Fibroblast of villous mesenchyme (primary cell): Measurements from ENCODE around the gene CD320. TPM values are rescaled to one million over a fixed set of nuclear protein-coding genes. Genes with fewer than 3 reads are reported as not detected.
"Not testable (repeated sequence)": the region's sequence is repeated elsewhere in the genome, so short reads cannot be mapped to it uniquely, and the experiment has no call there.

ENCODE experiments used
- DNase-seq: peaks from one replicate; pipeline ENCODE4 v3.0.0-alpha.2; 2010; ENCODE audit warnings: low read depth
- H3K4me3 ChIP-seq: 2 replicates; pipeline ENCODE4 v1.5.1; 2011; ENCODE audit warnings: low read depth, mild to moderate bottlenecking, low read length
- total RNA-seq: library from RNA; depleted of rRNA; stranded (reverse); fragments of >200 nt; gene quantifications from 2 replicates; pipeline ENCODE4 v1.2.3, GENCODE V29; 2012
- TF ChIP-seq, protein P1 (sequence below): IDR thresholded peaks from 2 replicates; pipeline ENCODE4 v1.5.1; 2012; ENCODE audit warnings: low read depth, mild to moderate bottlenecking, low read length; ENCODE audit not compliant: insufficient read depth

Gene CD320
- total RNA-seq, 1 donor: 18.1 TPM

GRCh38 chr19:8304841-8305621 is 3.1 kb downstream of the CD320 start:
- DNase-seq: no peak
- TF ChIP-seq, protein P1, sequence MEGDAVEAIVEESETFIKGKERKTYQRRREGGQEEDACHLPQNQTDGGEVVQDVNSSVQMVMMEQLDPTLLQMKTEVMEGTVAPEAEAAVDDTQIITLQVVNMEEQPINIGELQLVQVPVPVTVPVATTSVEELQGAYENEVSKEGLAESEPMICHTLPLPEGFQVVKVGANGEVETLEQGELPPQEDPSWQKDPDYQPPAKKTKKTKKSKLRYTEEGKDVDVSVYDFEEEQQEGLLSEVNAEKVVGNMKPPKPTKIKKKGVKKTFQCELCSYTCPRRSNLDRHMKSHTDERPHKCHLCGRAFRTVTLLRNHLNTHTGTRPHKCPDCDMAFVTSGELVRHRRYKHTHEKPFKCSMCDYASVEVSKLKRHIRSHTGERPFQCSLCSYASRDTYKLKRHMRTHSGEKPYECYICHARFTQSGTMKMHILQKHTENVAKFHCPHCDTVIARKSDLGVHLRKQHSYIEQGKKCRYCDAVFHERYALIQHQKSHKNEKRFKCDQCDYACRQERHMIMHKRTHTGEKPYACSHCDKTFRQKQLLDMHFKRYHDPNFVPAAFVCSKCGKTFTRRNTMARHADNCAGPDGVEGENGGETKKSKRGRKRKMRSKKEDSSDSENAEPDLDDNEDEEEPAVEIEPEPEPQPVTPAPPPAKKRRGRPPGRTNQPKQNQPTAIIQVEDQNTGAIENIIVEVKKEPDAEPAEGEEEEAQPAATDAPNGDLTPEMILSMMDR: no peak
- no peak overlapping the region for H3K4me3 ChIP-seq

GRCh38 chr19:8302734-8303133 is 5.4 kb downstream of the CD320 start:
- no peak overlapping the region for H3K4me3 ChIP-seq
- DNase-seq: no peak
- TF ChIP-seq, protein P1: no peak

- no peak overlapping the region for H3K4me3 ChIP-seq
- no peak for DNase-seq
- TF ChIP-seq, protein P1: no peak
Measured at GRCh38 chr19:8302357-8302691, 5.8 kb downstream of the CD320 start.

DNA sequence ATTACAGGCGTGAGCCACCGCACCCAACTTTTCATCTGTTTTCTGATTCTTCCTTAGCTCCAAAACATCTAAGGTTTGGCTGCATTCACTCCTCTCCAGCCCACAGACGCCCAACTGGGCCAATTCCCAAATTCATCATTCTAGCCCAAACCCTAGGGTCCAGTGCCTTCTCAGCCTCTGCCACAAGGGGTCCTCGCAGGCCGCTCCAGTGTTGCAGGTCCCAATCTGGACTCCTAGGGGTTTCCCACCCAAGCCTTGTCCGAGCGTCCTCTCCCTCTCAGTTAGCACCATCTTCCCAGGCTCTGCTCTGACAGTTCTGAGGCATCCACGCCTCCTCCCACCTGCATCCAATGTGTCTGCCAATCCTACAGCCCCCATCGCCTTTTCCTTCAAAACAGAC is 16.8 kb downstream of the CD320 start:
- DNase-seq, H3K4me3 ChIP-seq: not testable (repeated sequence)

- not testable (repeated sequence) for DNase-seq, H3K4me3 ChIP-seq
Measured at GRCh38 chr19:8276508-8276907, 31.6 kb downstream of the CD320 start.

DNA sequence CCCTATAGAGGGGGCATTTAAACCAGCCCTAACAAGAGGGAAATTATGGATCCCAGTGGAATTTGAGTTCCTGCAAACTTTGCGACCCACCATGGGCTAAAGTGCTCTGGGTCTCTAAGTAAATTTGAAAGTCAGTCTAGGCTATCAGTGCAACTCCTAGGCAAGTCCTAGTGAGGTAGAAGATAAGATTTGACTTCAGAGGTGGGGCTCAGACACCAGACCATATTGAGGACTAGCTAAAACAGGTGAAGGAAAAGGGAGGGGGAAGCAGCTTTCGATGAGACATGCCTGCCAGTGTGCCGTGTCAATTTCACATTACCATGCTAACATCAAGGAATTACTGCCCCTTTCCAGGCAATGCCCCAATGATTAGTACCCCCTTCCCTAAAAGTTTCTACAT is 38.4 kb downstream of the CD320 start:
- no peak for DNase-seq
- no peak overlapping the region for H3K4me3 ChIP-seq
- TF ChIP-seq, protein P1: no peak

GRCh38 chr19:8265872-8266271 is 42.3 kb downstream of the CD320 start:
- TF ChIP-seq, protein P1: no peak
- H3K4me3 ChIP-seq: no peak overlapping the region
- no peak for DNase-seq

DNA sequence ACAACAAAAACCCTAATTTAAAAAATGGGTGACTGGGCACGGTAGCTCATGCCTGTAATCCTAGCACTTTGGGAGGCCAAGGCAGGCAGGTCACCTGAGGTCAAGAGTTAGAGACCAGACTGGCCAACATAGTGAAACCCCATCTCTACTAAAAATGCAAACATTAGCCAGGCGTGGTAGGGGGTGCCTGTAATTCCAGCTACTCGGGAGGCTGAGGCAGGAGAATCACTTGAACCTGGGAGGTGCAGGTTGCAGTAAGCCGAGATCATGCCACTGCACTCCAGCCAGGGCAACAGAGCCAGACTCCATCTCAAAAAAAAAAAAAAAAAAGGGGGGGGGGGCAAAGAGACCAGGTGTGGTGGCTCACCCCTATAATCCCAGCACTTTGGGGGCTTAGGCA is 43.9 kb downstream of the CD320 start:
- H3K4me3 ChIP-seq, DNase-seq: not testable (repeated sequence)
